Stimulated activated naive CD4-positive, alpha-beta T cell (primary cell): ENCODE results near the gene AP3M1.

Experiments
- DNase-seq, 6 experiments: peaks; one replicate each; lab custom pipeline; 2025; lab: John Stamatoyannopoulos, UW

AP3M1 gene

GRCh38 chr10:74079936-74080590, 70.6 kb downstream of the AP3M1 start:
- DNase-seq: no peak

- no peak for DNase-seq
Measured at GRCh38 chr10:74079028-74079935, 71.3 kb downstream of the AP3M1 start.

GRCh38 chr10:74078037-74078436, 72.6 kb downstream of the AP3M1 start:
- DNase-seq: no peak

- no peak for DNase-seq
Measured at GRCh38 chr10:74077416-74077815, 73.2 kb downstream of the AP3M1 start.

GRCh38 chr10:74076961-74077360, 73.7 kb downstream of the AP3M1 start:
- DNase-seq: no peak

- no peak for DNase-seq
Measured at GRCh38 chr10:74075906-74076305, 74.7 kb downstream of the AP3M1 start.

- DNase-seq: no peak
Measured at GRCh38 chr10:74072503-74072902, 78.1 kb downstream of the AP3M1 start.

GRCh38 chr10:74071157-74071556, 79.5 kb downstream of the AP3M1 start:
- DNase-seq: no peak
